Kidney (tissue), 14 donors: Measurements from ENCODE around the gene CEACAM16. TPM values are rescaled to one million over a fixed set of nuclear protein-coding genes. Genes with fewer than 3 reads are reported as not detected.
A peak's percentile ranks its signal among the peaks of the same experiment; 100 is the strongest.

Source experiments
- DNase-seq, 5 donors: peaks; one replicate each; pipeline ENCODE4 v3.0.0-alpha.2; 2013 to 2020
- FAIRE-seq: peaks from 2 replicates; lab custom pipeline; 2012; peaks lifted over from hg19 to GRCh38; lab: Jason Lieb, UNC
- H3K27ac ChIP-seq, 2 donors: one replicate each; pipeline ENCODE4 v1.7.0; 2013; ENCODE audit warnings: low read depth in 2 of 2, low read length in 2 of 2, inconsistent platforms in 1 of 2
- H3K27me3 ChIP-seq: one replicate; pipeline ENCODE4 v1.7.1; 2013; ENCODE audit warnings: low read length, inconsistent platforms; ENCODE audit not compliant: control insufficient read depth, insufficient read depth
- H3K36me3 ChIP-seq, 3 donors: one replicate each; pipeline versions ENCODE4 v1.7.0 to v1.7.1; 2013; ENCODE audit warnings: low read length in 3 of 3, control low read depth in 1 of 3, inconsistent platforms in 1 of 3; ENCODE audit not compliant: insufficient read depth in 3 of 3, control insufficient read depth in 2 of 3
- H3K4me1 ChIP-seq, 3 donors: one replicate each; pipeline versions ENCODE4 v1.7.0 to v1.7.1; 2013; ENCODE audit warnings: low read length in 3 of 3, inconsistent platforms in 1 of 3, low read depth in 1 of 3; ENCODE audit not compliant: control insufficient read depth in 2 of 3, insufficient read depth in 2 of 3
- H3K4me3 ChIP-seq, 3 donors: one replicate each; pipeline versions ENCODE4 v1.7.0 to v1.8.1; 2013; ENCODE audit warnings: low read length in 3 of 3, control low read depth in 1 of 3, inconsistent platforms in 1 of 3
- H3K9ac ChIP-seq, 3 donors: one replicate each; pipeline versions ENCODE4 v1.7.0 to v1.7.1; 2013; ENCODE audit warnings: low read length in 3 of 3, control low read depth in 1 of 3, inconsistent platforms in 1 of 3
- H3K9me3 ChIP-seq, 3 donors: one replicate each; pipeline versions ENCODE4 v1.7.0 to v1.7.1; 2013; ENCODE audit warnings: low read length in 3 of 3, control low read depth in 1 of 3, inconsistent platforms in 1 of 3; ENCODE audit not compliant: control insufficient read depth in 2 of 3, insufficient read depth in 1 of 3
- intact Hi-C: fragments of 100-400 bp; cut with DNase I; formaldehyde crosslinking; loops from one replicate; pipeline ENCODE4 v1.11.1; 2022
- polyA plus RNA-seq: library from polyadenylated mRNA; stranded (reverse); fragments of 350-450 nt; fragmentation: Illumina TruSeq; extraction: RNeasy Lipid Tissue Mini Kit (QIAGEN cat#74804); gene quantifications from one replicate; pipeline ENCODE4 v1.2.3, GENCODE V29; 2014; ENCODE audit warnings: low read depth, low replicate concordance; ENCODE audit not compliant: insufficient read depth
- total RNA-seq: library from RNA; stranded (reverse); fragmentation: NEBNext Ultra II Directional; extraction: Animal tissue kit (Norgen Biotek cat#: 25700); gene quantifications from one replicate; pipeline ENCODE4 v1.2.1, GENCODE V29; 2021
- TF ChIP-seq, protein P1 (sequence below): IDR thresholded peaks from 3 replicates; pipeline ENCODE4 v1.5.1; 2012; ENCODE audit warnings: mild to moderate bottlenecking, moderate library complexity, borderline replicate concordance; ENCODE audit not compliant: insufficient read depth; ENCODE audit errors: extremely low read depth
- donor health status: control.
- donor health status: control.
- donor health status: control.
- donor health status: control.
- donor health status: control.
- donor health status: DM: yes; HTN: yes; CAD: no.
- donor health status: Normal renal cell carcinoma (clear cell type).

Gene CEACAM16
- total and polyA plus RNA-seq, 2 donors from 2014 or later = not detected

DNA sequence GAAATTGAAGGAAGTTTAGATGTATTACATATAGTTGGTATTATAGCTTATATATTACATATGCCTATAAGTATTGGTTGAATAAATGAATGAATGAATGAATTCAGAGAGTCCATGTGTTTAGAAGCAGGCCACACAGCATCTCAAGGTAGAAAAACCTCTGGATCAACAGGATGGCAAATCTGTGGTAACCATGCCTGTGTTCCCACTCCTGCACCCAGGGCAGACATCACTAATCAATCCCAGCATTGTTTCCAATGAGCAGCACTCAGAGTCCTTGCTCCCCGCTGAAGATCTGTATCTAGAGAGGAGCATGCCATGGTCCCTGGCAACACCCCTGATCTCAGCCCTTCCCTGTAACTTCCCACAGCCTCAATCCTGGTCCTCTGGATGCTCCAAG lies 26.7 kb upstream of the CEACAM16 start:
- no peak for FAIRE-seq
- no peak overlapping the region for H3K4me3 ChIP-seq
- DNase-seq = no peak
- no peak overlapping the region for H3K27ac ChIP-seq
- intact Hi-C loops = no loop called here
- H3K27me3 ChIP-seq = no peaks in the 10 kb centered on the region
- H3K9me3 ChIP-seq = no peaks in the 10 kb centered on the region
- no peaks in the 10 kb centered on the region for H3K36me3 ChIP-seq
- H3K9ac ChIP-seq = no peak overlapping the region
- H3K4me1 ChIP-seq = peaks cover 0 to 6% (median 2%) of the 10 kb centered on the region in 3 donors
- TF ChIP-seq, protein P1, sequence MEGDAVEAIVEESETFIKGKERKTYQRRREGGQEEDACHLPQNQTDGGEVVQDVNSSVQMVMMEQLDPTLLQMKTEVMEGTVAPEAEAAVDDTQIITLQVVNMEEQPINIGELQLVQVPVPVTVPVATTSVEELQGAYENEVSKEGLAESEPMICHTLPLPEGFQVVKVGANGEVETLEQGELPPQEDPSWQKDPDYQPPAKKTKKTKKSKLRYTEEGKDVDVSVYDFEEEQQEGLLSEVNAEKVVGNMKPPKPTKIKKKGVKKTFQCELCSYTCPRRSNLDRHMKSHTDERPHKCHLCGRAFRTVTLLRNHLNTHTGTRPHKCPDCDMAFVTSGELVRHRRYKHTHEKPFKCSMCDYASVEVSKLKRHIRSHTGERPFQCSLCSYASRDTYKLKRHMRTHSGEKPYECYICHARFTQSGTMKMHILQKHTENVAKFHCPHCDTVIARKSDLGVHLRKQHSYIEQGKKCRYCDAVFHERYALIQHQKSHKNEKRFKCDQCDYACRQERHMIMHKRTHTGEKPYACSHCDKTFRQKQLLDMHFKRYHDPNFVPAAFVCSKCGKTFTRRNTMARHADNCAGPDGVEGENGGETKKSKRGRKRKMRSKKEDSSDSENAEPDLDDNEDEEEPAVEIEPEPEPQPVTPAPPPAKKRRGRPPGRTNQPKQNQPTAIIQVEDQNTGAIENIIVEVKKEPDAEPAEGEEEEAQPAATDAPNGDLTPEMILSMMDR = no peak

DNA sequence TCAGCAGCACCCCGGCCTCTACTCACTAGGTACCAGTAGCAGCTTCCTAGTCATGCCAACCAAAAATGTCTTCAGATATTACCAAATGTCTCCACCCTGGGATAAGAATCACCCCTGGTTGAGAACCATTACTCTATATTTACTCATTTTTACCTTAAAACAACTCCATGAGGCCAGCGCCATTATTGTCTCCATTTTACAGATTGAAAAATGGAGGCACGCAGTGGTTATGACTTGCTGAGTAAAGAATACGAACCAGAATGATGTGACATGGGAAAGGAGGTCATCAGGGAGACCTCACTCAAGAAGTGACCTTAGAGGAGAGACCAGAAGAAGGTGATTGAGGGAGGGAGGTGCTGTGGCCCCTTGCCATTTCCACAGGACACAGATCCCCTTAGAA lies 25.4 kb upstream of the CEACAM16 start:
- Histone ChIP-seq H3K27me3 (no peaks in the 10 kb centered on the region), H3K4me3 (no peak overlapping the region), H3K36me3 (no peaks in the 10 kb centered on the region), H3K4me1 (peaks cover 0 to 6% (median 2%) of the 10 kb centered on the region in 3 donors), H3K27ac (no peak overlapping the region), H3K9me3 (no peaks in the 10 kb centered on the region), H3K9ac (no peak overlapping the region)
- TF ChIP-seq, protein P1 = no peak
- DNase-seq = no peak
- FAIRE-seq = no peak
- intact Hi-C loops = no loop called here

DNA sequence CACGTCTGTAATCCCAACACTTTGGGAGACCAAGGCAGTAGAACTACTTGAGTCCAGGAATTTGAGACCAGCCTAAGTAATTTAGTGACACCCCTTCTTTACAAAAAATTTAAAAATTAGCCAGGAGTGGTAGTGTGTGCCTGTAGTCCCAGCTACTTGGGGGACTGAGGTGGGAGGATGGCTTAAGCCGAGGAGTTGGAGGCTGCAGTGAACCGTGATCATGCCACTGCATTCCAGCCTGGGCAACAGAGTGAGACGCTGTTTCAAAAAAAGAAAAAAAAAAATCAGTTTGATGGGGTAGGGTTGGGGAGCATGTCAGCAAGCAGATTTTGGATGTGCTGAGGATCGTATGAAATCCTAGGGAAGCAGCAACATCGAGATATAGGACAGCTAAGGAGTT lies 23.4 kb upstream of the CEACAM16 start:
- H3K27me3 ChIP-seq = no peaks in the 10 kb centered on the region
- H3K4me3 ChIP-seq = no peak overlapping the region
- TF ChIP-seq, protein P1 = no peak
- no peaks in the 10 kb centered on the region for H3K9me3 ChIP-seq
- no peak overlapping the region for H3K27ac ChIP-seq
- DNase-seq (peak in 3 of 5 donors; percentile 56 to 79 (median 69)), FAIRE-seq (no peak)
- H3K9ac ChIP-seq = no peak overlapping the region
- no peaks in the 10 kb centered on the region for H3K36me3 ChIP-seq
- peaks cover 0 to 6% (median 2%) of the 10 kb centered on the region in 3 donors for H3K4me1 ChIP-seq
- intact Hi-C loops = no loop called here
